GM18498 (cell line): Measurements from ENCODE around the gene CKLF.
"Not testable (repeated sequence)": the region's sequence is repeated elsewhere in the genome, so short reads cannot be mapped to it uniquely, and the experiment has no call there.

Source experiments
- ATAC-seq: cut with Tn5 transposase; IDR thresholded peaks from one replicate; pipeline ENCODE4 v1.9.1; 2021; ENCODE audit warnings: mild to moderate bottlenecking, moderate library complexity; ENCODE audit not compliant: unreplicated experiment

The CKLF gene

GRCh38 chr16:66592241-66592640, 39.9 kb downstream of the CKLF start:
- ATAC-seq = no peak

GRCh38 chr16:66592814-66593213, 40.4 kb downstream of the CKLF start:
- ATAC-seq = no peak

GRCh38 chr16:66594739-66595138, 42.4 kb downstream of the CKLF start:
- ATAC-seq = no peak

GRCh38 chr16:66596559-66596958, 44.2 kb downstream of the CKLF start:
- not testable (repeated sequence) for ATAC-seq

- no peak for ATAC-seq
Measured at GRCh38 chr16:66596986-66597848, 44.8 kb downstream of the CKLF start.

- no peak for ATAC-seq
Measured at GRCh38 chr16:66598111-66598510, 45.7 kb downstream of the CKLF start.

GRCh38 chr16:66599726-66600125, 47.4 kb downstream of the CKLF start:
- ATAC-seq = no peak

- no peak for ATAC-seq
Measured at GRCh38 chr16:66600477-66600876, 48.1 kb downstream of the CKLF start.

GRCh38 chr16:66601471-66601870, 49.1 kb downstream of the CKLF start:
- no peak for ATAC-seq

GRCh38 chr16:66603537-66604375, 51.4 kb downstream of the CKLF start:
- no peak for ATAC-seq

GRCh38 chr16:66604376-66605176, 52.2 kb downstream of the CKLF start, which contains the start of gene CMTM3:
Gene CMTM3, plus strand, starts transcription at chr16:66604704. Its CDS starts 102 bp downstream, at chr16:66604806.
- ATAC-seq = peak; percentile 61

GRCh38 chr16:66605177-66605978, 53.0 kb downstream of the CKLF start:
- ATAC-seq = peak; percentile 13

- ATAC-seq = peak; percentile 58
Measured at GRCh38 chr16:66605979-66606751, 53.8 kb downstream of the CKLF start.

GRCh38 chr16:66608241-66609138, 56.1 kb downstream of the CKLF start:
- peak; percentile 39 for ATAC-seq

GRCh38 chr16:66609139-66609510, 56.7 kb downstream of the CKLF start:
- ATAC-seq = no peak

GRCh38 chr16:66610111-66610820, 57.9 kb downstream of the CKLF start:
- no peak for ATAC-seq

- not testable (repeated sequence) for ATAC-seq
Measured at GRCh38 chr16:66611911-66612310, 59.5 kb downstream of the CKLF start.

- ATAC-seq = no peak
Measured at GRCh38 chr16:66612422-66612821, 60.0 kb downstream of the CKLF start.
